GM12865 (cell line): ENCODE results near the gene TIMM17B.
A peak's percentile ranks its signal among the peaks of the same experiment; 100 is the strongest.

Experiments used
- DNase-seq: peaks from one replicate; pipeline ENCODE4 v3.0.0; 2010; ENCODE audit warnings: low read depth
- H3K4me3 ChIP-seq: 2 replicates; pipeline ENCODE4 v1.5.1; 2011; ENCODE audit warnings: mild to moderate bottlenecking, low read depth, low read length, control low read depth
- CTCF ChIP-seq: IDR thresholded peaks from 2 replicates; pipeline ENCODE4 v1.5.1; 2011; ENCODE audit warnings: low read length, control low read depth, low read depth, inconsistent platforms; ENCODE audit not compliant: insufficient read depth; ENCODE audit errors: missing control alignments

The TIMM17B gene

GRCh38 chrX:48904180-48904579 lies 6.6 kb upstream of the TIMM17B start:
- H3K4me3 ChIP-seq = no peak overlapping the region
- no peak for TF ChIP-seq CTCF
- DNase-seq = no peak

- H3K4me3 ChIP-seq = no peak overlapping the region
- TF ChIP-seq CTCF = no peak
- DNase-seq = no peak
Measured at GRCh38 chrX:48903290-48903689, 5.7 kb upstream of the TIMM17B start.

GRCh38 chrX:48902776-48903175 lies 5.2 kb upstream of the TIMM17B start:
- DNase-seq = no peak
- no peak for TF ChIP-seq CTCF
- H3K4me3 ChIP-seq = no peak overlapping the region

- no peak overlapping the region for H3K4me3 ChIP-seq
- no peak for DNase-seq
- no peak for TF ChIP-seq CTCF
Measured at GRCh38 chrX:48902135-48902534, 4.6 kb upstream of the TIMM17B start.

- DNase-seq = no peak
- no peak overlapping the region for H3K4me3 ChIP-seq
- TF ChIP-seq CTCF = no peak
Measured at GRCh38 chrX:48901069-48901468, 3.5 kb upstream of the TIMM17B start.

- TF ChIP-seq CTCF = no peak
- no peak for DNase-seq
- H3K4me3 ChIP-seq = peak overlapping the region; percentile 61
Measured at GRCh38 chrX:48899078-48899410, 1.5 kb upstream of the TIMM17B start.

GRCh38 chrX:48897157-48897624 lies 377 bp downstream of the TIMM17B start:
- no peak for TF ChIP-seq CTCF
- H3K4me3 ChIP-seq = peak overlapping the region; percentile 73
- DNase-seq = peak; percentile 71
